Endometrial microvascular endothelial cells (primary cell): ENCODE data around the gene SLC44A3. TPM values are rescaled to one million over a fixed set of nuclear protein-coding genes. Genes with fewer than 3 reads are reported as not detected.
"Not testable (repeated sequence)": the region's sequence is repeated elsewhere in the genome, so short reads cannot be mapped to it uniquely, and the experiment has no call there.

Experiments
- in situ Hi-C: cut with HindIII; loops from 2 replicates; pipeline ENCODE4 v1.10.0; 2017; ENCODE audit warnings: low sequenced_read_pairs, low pct_unique_long_range_greater_than_20kb; ENCODE audit errors: inconsistent ontology term
- total RNA-seq: library from RNA; depleted of rRNA; stranded (reverse); fragments of >200 nt; gene quantifications from one replicate; pipeline ENCODE4 v1.2.3, GENCODE V29; 2015; ENCODE audit errors: inconsistent ontology term

SLC44A3 gene
- total RNA-seq, 1 donor from 2014 or later = 0.37 TPM

DNA sequence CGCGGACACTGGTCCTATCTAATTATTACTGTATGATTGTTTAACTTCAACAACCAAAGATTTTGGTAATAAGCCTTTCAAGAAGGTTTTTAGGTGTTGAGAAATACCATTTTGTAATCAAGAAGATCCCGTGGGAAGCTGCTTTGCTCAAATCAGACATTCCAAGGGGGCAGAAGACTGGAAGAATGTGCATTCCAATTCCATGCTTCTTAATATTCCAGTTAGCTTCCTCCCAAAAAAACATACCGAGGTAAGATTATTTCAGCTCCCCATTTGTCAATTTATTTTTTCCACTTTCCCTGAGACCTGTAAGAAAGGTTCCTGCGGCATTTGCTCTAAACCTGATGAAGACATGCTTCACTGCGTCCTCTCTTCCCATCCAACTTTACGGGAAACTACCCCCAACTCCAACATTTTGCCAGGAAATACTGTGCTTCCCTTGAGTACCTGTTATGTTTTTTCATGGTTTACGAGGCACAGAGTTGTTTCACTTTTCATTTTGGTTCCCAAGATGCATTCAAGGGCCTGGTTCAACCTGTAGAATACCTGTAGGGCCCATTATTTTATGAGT lies 102.7 kb downstream of the SLC44A3 start:
- in situ Hi-C loops = no loop called here

DNA sequence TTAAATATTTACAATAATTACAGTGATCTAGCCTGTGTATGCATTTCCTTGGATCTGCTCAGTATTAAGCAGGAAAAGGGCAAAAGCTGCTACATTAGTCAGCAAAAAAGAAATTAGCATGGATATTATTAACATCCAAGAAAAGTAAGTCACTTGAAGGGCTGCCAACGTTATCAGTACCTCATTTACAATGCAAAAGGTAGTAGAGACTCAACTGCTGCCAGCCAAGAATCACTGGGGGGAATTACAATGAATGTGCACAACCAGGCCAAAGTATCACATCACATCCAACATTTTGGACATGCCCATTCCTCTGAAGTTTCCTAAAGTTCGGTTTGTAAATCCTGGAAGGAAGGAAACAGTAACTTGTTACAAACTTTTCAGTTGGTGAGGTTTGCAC lies 104.8 kb downstream of the SLC44A3 start:
- in situ Hi-C loops = no loop called here

DNA sequence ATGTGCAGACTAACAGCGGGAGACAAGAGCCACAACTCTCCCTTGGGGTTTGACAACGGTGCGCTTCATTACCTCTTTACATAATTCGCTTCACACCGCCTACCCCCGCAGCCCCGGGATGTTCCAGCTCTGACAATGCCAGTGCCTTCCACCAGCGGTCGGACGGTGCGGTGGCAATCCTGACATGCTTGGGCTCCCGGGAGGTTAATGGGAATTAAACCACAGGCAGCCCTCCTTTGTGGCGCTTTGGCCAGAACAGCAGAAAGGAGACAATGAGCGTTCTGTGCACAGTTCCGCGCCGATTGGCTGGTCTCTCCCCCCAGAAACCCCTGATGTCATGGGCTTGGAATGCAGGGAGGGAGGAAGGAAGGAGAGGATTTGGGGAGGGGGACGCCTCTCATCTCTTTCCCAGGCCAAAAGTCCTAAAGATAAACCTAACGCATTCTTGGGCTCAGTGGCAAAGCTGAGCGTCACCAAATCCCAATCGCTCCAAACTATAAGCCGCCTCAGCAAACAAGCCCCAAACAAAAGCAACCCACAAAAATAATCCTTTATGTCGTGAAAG lies 105.5 kb downstream of the SLC44A3 start:
- in situ Hi-C loops = no loop called here

DNA sequence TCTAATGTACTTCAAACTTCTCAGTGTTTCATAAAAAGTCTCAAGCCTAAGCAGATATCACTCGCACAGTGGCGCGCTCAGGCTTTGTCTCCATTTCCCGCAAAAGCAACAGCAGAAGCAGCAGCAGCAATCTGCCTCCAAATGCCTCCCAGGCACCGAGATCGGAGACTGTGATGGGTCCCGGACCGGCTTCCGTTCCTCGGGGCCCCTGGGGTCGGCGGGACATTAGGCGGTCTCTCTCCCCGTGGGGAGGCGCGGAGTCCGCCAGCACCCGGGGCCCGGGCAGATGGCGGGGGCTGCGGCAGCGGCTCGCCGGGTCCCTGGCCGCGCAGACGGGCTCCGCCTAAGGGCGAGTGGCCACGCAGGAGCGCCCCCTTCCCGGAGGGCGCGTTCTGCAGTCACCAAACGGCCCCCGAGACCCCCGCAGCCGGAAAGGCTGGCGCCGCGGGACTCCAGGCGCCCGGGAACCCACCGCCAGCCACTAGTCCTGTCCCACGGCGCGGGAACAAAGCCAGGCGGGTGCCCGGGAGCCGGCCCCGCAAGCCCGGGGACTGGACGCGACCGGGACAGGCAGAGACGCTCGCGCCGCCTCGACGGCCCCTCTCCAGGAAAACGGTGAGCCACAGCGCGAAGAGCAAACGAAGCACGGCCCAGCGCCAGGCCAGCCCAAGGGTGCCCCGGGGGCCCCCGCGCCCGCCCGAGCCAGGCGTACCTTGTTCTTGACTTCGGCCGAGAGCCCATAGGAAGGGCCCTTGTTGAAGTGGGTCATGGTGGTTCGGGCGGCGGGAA lies 106.2 kb downstream of the SLC44A3 start:
- in situ Hi-C loops = no loop called here

DNA sequence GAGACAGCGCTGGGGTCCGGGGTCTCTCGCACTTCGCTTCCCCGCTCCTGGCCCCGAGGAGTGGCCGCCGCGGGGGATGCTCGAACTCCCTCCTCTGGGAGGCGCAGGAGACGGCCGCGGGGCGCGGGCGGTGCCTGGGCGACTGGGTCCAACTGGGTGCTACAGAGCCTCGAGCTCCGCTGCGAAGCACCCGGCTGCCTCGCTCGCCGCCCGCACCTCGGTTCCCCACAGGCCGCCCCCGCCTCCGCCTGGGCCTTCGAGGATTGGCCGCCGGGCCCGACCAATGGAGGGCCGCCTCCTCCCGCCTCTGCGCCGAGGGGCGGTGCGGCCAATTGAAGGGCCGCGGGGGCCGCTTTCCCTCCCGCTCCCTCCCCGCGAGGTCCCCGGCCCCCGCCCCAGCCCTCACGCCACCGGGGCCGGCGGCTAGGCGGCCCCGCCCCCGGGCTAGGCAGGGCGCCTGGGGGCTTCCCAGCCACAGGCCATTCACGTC lies 106.8 kb downstream of the SLC44A3 start, which contains the start of gene CNN3:
CNN3 (minus strand) TSS at position 196 of the 490 bp plus-strand sequence. CDS start 216 bp downstream, outside the sequence.
- in situ Hi-C loops = no loop called here

DNA sequence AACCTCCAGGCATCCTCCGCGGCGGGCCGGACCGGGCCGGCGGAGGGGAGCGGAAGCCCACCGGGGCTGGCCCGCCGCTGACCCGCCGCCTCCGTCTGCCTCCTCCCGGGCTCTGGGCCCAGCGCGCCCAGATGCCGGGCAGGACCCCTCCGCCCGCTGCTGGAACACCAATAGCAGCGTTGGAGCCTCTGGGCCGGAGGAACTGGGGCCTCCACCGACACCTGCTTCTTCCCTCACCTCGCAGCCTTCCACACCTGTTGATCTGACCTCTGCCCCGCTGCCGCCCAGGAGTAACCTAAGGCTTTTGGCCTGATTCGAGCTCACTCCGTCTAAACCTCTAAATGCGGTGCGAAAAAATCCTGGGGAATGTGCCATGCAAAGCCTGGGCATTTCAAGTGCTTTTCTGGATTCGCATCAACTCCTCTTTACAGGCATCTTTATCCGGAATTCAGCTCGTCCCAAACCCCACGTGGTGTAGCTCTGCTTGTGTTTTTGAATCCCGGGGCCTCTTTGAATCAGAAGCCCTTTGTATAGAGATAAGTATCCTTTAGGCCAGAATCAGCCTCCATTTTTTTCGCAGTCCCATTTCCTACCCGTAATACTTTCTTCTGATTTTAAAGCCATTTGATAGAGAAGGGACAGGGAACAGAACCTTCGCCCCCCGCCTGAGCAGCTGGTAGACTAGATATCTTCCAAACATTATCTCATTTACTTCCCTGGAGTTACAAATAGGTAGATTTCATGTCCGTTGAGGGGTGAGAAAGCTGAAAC lies 107.4 kb downstream of the SLC44A3 start:
- in situ Hi-C loops = no loop called here

DNA sequence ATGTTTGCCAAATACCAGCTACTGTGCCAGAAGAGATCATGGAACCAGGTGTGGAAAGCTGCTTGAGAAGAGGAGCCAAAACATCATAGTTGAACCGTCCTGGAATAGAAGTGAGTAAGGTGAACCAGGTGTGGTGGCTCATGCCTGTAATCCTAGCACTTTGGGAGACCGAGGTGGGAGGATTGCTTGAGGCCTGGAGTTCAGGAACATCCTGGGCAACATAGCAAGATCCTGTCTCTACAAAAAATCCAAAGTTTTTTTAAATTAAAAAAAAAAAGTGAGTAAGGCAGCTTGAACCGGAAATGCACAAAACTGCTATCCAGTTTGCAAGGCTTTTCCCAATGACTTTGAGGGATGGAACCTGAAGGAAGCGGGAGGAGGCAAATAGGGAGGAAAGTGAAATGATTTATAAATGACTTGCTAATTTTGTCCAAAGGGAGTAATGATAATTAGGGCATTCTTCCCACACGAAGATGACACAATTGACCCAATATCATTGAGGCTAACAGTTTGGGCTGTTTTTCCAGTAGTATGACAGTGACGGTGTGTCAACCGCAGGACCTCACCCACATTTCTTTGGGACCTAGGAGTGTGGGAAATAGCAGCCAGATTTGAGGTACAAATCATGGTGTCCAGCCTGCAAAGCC lies 108.3 kb downstream of the SLC44A3 start:
- in situ Hi-C loops = no loop called here

DNA sequence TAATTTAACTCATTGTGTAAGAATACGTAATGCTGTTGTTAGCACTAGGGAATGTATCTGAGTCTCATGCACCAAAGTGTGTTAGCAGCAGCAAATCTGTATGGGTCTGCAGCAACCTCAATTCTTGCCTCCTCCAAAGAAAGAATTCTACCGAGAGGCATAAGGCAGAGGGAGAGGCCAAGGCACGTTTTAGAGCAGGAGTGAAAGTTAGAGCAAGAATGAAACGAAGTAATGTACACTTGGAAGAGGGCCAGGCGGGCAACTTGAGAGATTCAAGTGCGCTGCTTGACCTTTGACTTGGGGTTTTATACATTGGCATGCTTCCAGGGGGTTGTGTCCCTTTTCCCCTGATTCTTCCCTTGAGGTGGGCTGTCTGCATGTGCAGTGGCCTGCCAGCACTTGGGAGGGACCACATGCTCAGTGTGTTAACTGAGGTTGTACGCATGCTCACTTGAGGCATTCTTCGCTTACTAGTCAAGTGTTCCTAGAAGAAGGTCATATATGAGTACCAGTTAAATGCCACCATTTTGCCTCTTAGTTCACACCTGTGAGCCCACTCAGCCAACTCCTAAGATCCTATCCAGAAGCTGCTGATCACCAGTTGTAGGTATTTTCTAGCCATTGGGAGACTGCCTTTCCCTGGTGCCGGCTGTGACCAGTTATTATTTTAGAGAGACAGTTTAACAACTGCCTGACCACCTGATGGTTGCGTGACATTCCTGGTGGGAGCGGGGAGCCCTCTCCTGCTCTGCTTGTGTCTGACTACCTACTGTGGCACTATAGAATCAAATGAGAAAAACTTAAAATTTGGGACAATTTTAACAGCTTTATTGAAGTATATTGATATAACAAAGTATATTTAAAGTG lies 109.4 kb downstream of the SLC44A3 start:
- in situ Hi-C loops = no loop called here

DNA sequence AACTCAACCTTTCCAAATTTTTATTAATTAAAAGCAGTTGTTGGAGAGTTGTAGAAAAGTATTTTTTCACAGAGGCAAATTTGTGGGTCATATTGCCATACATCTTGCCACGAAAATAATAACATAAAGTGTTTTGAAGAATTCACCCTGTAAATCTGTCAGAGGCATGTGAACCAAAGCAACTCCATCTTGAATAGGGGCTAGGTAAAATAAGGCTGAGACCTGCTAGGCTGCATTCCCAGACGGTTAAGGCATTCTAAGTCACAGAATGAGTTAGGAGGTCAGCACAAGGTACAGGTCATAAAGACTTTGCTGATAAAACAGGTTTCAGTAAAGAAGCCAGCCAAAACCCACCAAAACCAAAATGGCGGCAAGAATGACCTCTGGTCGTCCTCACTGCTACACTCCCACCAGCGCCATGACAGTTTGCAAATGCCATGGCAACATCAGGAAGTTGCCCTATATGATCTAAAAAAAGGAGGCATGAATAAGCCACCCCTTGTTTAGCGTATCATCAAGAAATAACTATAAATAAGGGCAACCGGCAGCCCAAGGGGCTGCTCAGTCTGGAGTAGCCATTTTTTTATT lies 111.2 kb downstream of the SLC44A3 start:
- in situ Hi-C loops = no loop called here

DNA sequence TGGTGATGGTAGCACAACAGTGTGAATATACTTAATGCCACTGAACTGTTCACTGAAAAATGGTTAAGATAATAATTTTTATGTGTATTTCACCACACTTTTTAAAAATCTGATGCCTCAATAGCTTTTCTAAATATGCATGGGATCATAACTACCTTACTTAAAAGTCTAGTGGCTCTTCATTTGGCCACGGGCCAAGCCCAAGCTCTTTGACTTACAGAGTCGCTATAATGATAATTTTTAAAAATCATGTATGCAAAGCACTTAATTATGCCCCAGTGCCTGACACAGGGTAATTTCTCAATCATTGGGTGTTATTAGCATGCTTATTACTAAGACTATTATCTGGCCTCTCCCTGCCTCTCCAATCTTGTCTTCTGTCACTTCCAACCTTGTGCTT lies 114.4 kb downstream of the SLC44A3 start:
- in situ Hi-C loops = no loop called here

DNA sequence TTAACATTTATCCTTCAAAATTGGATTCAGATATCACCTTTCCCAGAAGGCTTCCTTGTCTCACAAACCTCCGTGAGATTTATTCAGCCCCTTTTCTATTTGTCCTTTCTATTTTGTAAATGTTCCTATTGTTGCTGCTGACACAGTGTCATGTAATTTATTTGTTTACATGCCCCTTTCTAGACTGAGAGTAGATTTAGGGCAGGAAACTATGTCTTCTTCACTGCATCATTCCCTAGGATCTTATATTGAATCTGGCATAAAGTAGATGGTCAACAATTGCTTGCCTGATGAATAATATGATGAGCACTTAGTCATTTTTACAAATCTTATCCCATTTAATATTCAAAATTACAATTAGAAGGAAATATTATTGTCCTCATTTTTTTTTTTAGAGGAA lies 114.9 kb downstream of the SLC44A3 start:
- in situ Hi-C loops = no loop called here

DNA sequence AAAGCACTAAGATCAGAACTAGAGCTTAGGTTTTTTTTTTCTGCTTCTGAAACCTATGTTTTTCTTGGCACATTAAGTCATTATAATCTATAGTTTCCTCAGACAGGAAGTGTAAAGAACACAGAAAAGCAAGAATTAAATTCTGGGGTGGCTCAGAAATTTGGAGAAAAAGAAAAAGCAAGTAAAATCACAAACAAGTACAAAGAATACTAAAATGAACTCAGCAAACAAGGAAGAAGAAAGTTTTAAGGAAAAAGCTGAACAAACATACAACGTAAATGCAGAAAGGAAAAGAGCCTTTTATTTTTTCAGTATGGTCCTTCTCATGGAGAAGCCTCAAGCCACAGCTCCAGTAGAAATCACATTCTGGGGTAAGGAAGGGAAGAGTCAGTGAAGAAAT lies 115.3 kb downstream of the SLC44A3 start:
- in situ Hi-C loops = no loop called here

DNA sequence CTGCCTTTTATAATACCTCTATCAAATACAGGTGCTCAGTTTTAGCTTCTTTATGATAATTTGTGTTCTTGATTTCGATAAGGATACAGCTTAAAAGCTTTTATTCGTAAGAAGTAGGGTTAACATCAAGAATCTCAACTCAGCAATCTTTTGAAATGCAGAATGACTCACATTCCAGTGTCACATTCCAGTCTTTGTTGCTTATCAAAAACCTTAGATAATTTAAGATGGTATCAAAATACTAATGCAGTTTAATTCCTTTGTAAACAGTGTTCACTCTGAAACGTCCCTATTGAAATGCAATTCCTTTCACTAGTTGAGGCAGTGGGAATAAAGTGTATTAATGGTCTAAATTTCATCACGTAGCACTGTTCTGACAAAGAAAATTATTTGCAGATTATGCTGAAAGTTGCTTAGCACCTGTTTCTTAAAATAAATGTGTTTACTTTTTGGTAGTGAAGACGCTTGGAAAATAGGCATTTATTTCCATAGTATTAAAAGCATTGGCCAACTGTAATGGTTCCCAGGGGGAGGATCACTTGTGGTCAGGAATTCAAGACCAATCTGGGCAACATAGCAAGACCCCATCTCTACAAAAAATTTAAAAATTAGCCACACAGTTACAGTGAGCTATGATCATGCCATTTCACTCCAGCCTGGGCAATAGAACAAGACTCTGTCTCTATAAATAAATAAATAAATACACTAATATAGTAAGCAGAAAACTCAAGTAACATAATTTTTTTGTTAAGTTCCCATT lies 116.9 kb downstream of the SLC44A3 start:
- in situ Hi-C loops = no loop called here

DNA sequence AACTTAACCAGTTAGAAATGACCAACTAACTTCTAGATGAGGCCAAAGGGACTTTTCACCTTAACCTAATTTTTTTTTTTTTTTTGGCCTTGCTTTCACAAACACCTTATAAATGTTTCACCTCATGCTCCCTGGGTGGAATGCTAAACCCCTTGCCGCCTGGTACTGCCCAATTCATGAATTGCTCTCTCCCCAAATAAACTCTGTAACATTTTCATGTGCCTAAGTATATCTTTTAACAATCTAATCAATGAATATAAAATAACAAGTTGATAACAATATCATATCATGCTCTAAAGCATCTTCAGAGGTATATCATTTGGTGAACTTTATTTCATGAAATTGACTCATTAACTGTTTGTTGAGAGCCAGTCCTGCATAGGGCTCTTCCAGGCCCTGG lies 117.7 kb downstream of the SLC44A3 start:
- in situ Hi-C loops = no loop called here

DNA sequence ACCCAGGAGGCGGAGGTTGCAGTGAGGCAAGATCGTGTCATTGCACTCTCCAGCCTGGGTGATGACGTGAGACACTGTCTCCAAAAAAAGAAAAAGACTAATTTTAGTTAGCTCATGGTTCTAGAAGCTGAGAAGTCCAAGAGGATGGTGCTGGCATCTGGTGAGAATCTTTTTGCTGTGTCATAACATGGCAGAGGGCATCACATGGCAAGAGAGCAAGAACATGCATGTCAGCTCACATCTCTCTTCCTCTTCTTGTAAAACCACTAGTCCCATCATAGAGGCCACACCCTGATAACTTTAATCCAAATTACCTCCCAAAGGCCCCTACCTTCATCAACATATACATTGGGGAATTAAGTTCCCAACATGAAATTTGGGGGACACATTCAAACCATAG lies 120.6 kb downstream of the SLC44A3 start:
- in situ Hi-C loops = no loop called here

DNA sequence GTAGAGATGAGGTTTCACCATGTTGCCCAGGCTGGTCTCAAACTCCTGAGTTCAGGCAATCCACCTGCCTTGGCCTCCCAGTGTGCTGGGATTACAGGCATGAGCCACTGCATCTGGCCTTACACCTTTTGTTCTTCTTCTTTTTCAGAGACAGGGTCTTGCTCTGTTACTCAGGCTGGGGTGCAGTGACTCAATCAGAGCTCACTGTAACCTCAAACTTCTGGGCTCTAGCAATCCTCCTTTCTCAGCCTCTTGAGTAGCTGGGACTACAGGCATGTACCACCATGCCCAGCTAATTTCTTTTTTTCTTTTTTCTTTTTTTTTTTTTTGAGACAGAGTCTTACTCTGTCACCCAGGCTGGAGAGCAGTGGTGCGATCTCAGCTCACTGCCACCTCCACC lies 121.3 kb downstream of the SLC44A3 start:
- in situ Hi-C loops = not testable (repeated sequence)
